Epidermal melanocyte (primary cell): ENCODE data around the gene ARFIP2.
A peak's percentile ranks its signal among the peaks of the same experiment; 100 is the strongest.
"Not testable (repeated sequence)": the region's sequence is repeated elsewhere in the genome, so short reads cannot be mapped to it uniquely, and the experiment has no call there.

Experiments used
- DNase-seq: peaks from one replicate; pipeline ENCODE4 v3.0.0; 2011; ENCODE audit warnings: low spot score; ENCODE audit not compliant: insufficient read length

Gene ARFIP2

GRCh38 chr11:6481012-6481923, at the start of gene ARFIP2, which contains the start of gene TIMM10B:
TSS of gene ARFIP2 (minus strand) at chr11:6481331. CDS start at chr11:6480421, 910 bp downstream.
TSS of gene TIMM10B (plus strand) at chr11:6481501. CDS start at chr11:6481517, 16 bp downstream.
- DNase-seq, result peak; percentile 97

- DNase-seq, result no peak
These were observed 49.7 kb upstream of the ARFIP2 start for GRCh38 chr11:6530848-6531247.

- no peak for DNase-seq
These were observed 48.1 kb upstream of the ARFIP2 start for GRCh38 chr11:6529266-6529665.

GRCh38 chr11:6526411-6527135, 45.4 kb upstream of the ARFIP2 start:
- no peak for DNase-seq

- no peak for DNase-seq
These were observed 42.1 kb upstream of the ARFIP2 start for GRCh38 chr11:6523253-6523652.

GRCh38 chr11:6521946-6522345, 40.8 kb upstream of the ARFIP2 start:
- not testable (repeated sequence) for DNase-seq

- no peak for DNase-seq
These were observed 39.1 kb upstream of the ARFIP2 start for GRCh38 chr11:6520265-6520664.

GRCh38 chr11:6516865-6517264, 35.7 kb upstream of the ARFIP2 start:
- no peak for DNase-seq

- DNase-seq, result peak; percentile 68
These were observed 24.6 kb upstream of the ARFIP2 start for GRCh38 chr11:6505577-6506240.

- no peak for DNase-seq
These were observed 23.0 kb upstream of the ARFIP2 start for GRCh38 chr11:6504166-6504565.

- no peak for DNase-seq
These were observed 21.3 kb upstream of the ARFIP2 start for GRCh38 chr11:6502382-6502781.

GRCh38 chr11:6498544-6498943, 17.4 kb upstream of the ARFIP2 start:
- DNase-seq, result no peak

GRCh38 chr11:6498121-6498520, 17.0 kb upstream of the ARFIP2 start:
- no peak for DNase-seq

- DNase-seq, result no peak
These were observed 16.1 kb upstream of the ARFIP2 start, which contains the start of gene DNHD1 for GRCh38 chr11:6497069-6497839. TSS of gene DNHD1 (plus strand) at chr11:6497280. CDS start at chr11:6498216, 936 bp downstream.

- DNase-seq, result no peak
These were observed 8.2 kb upstream of the ARFIP2 start for GRCh38 chr11:6489306-6489705.

GRCh38 chr11:6488821-6489220, 7.7 kb upstream of the ARFIP2 start:
- no peak for DNase-seq

- no peak for DNase-seq
These were observed 7.2 kb upstream of the ARFIP2 start for GRCh38 chr11:6488342-6488741.

GRCh38 chr11:6486938-6487337, 5.8 kb upstream of the ARFIP2 start:
- DNase-seq, result no peak

GRCh38 chr11:6486256-6486655, 5.1 kb upstream of the ARFIP2 start:
- no peak for DNase-seq

- no peak for DNase-seq
These were observed 4.5 kb upstream of the ARFIP2 start for GRCh38 chr11:6485661-6486060.

- no peak for DNase-seq
These were observed 1.9 kb upstream of the ARFIP2 start for GRCh38 chr11:6483015-6483414.
